CD4-positive, CD25-positive, alpha-beta regulatory T cell (primary cell): ENCODE measurements around the gene CHRNA1. TPM values are rescaled to one million over a fixed set of nuclear protein-coding genes. Genes with fewer than 3 reads are reported as not detected.
A peak's percentile ranks its signal among the peaks of the same experiment; 100 is the strongest.

Experiments
- ATAC-seq, 2 donors: fragments of 150-1000 bp; cut with Tn5 transposase; one replicate each; pipeline ENCODE4 v1.10.0; 2021; ENCODE audit warnings: low read depth in 2 of 2, moderate number of reproducible peaks in 2 of 2, moderate library complexity in 1 of 2
- DNase-seq, 3 donors: peaks; one replicate each; pipeline versions ENCODE4 v3.0.0 to v3.0.0-alpha.2; 2012 to 2022; ENCODE audit warnings: mixed read lengths in 1 of 3
- H3K27ac ChIP-seq: one replicate; pipeline ENCODE4 v1.7.0; 2013; ENCODE audit warnings: mild to moderate bottlenecking, low read length; ENCODE audit not compliant: insufficient read depth, poor library complexity, severe bottlenecking
- H3K27me3 ChIP-seq: one replicate; pipeline ENCODE4 v1.7.0; 2013; ENCODE audit warnings: low read length; ENCODE audit not compliant: control insufficient read depth, insufficient read depth
- H3K36me3 ChIP-seq: one replicate; pipeline ENCODE4 v1.7.0; 2013; ENCODE audit warnings: mild to moderate bottlenecking, low read length, moderate library complexity; ENCODE audit not compliant: control insufficient read depth, insufficient read depth
- H3K4me1 ChIP-seq: 2 replicates; pipeline ENCODE4 v1.7.0; 2013; ENCODE audit warnings: mild to moderate bottlenecking, low read length; ENCODE audit not compliant: insufficient read depth, control insufficient read depth, poor library complexity, severe bottlenecking
- H3K4me3 ChIP-seq: one replicate; pipeline ENCODE4 v1.7.0; 2013; ENCODE audit warnings: low read depth, mild to moderate bottlenecking, low read length, moderate library complexity
- H3K9me3 ChIP-seq, 2 experiments: 1 replicate in 1 of 2; 2 replicates in 1 of 2; pipeline ENCODE4 v1.7.0; 2013; ENCODE audit warnings: low read length in 2 of 2, mild to moderate bottlenecking in 1 of 2, moderate library complexity in 1 of 2; ENCODE audit not compliant: control insufficient read depth in 2 of 2
- H3K27ac Mint-ChIP-seq, 3 donors: one replicate each; pipeline ENCODE4 v1.8.0; 2020 to 2022; ENCODE audit warnings: mild to moderate bottlenecking in 3 of 3, mixed read lengths in 3 of 3, moderate library complexity in 2 of 3
- H3K27me3 Mint-ChIP-seq: one replicate; pipeline ENCODE4 v1.8.0; 2022; ENCODE audit warnings: mild to moderate bottlenecking, mixed read lengths
- H3K36me3 Mint-ChIP-seq: one replicate; pipeline ENCODE4 v1.8.0; 2020; ENCODE audit warnings: mixed read lengths
- H3K4me1 Mint-ChIP-seq, 4 donors: one replicate each; pipeline ENCODE4 v1.8.0; 2020 to 2022; ENCODE audit warnings: mixed read lengths in 4 of 4, mild to moderate bottlenecking in 1 of 4
- H3K4me3 Mint-ChIP-seq, 4 donors: one replicate each; pipeline ENCODE4 v1.8.0; 2020 to 2022; ENCODE audit warnings: mild to moderate bottlenecking in 4 of 4, mixed read lengths in 4 of 4, moderate library complexity in 3 of 4
- H3K9me3 Mint-ChIP-seq, 7 donors: one replicate each; pipeline ENCODE4 v1.8.0; 2020 to 2022; ENCODE audit warnings: mixed read lengths in 7 of 7, mild to moderate bottlenecking in 3 of 7, moderate library complexity in 2 of 7
- polyA plus RNA-seq, 4 donors: library from polyadenylated mRNA; unstranded; fragments of 300-500 nt; fragmentation: Illumina TruSeq; gene quantifications; one replicate each; pipeline ENCODE4 v1.2.3, GENCODE V29; 2021
- total RNA-seq: library from RNA; stranded (reverse); gene quantifications from one replicate; pipeline ENCODE4 v1.2.3, GENCODE V29; 2022

CHRNA1 gene
- total and polyA plus RNA-seq, 5 donors from 2014 or later: 0.25 to 0.68 (median 0.48) TPM; not detected in 1

- H3K27ac Mint-ChIP-seq: peak overlapping the region in 2 of 3 donors; percentile 97 to 99
These were observed 17.0 kb upstream of the CHRNA1 start for GRCh38 chr2:174781298-174781697.

GRCh38 chr2:174780856-174781255, 16.6 kb upstream of the CHRNA1 start:
- H3K27me3 Mint-ChIP-seq: peaks cover 5% of the 10 kb centered on the region
- peak overlapping the region in 2 of 3 donors; percentile 97 to 99 for H3K27ac Mint-ChIP-seq
- ATAC-seq: no peak
- no peaks in the 10 kb centered on the region for H3K36me3 Mint-ChIP-seq
- no peak overlapping the region for H3K4me3 Mint-ChIP-seq
- Histone ChIP-seq H3K4me1 (peaks cover 38% of the 10 kb centered on the region), H3K9me3 (no peaks in the 10 kb centered on the region), H3K27me3 (no peaks in the 10 kb centered on the region), H3K36me3 (no peaks in the 10 kb centered on the region), H3K27ac (no peak overlapping the region), H3K4me3 (no peak overlapping the region)
- no peaks in the 10 kb centered on the region for H3K9me3 Mint-ChIP-seq
- no peak for DNase-seq
- peaks cover 9 to 53% (median 27%) of the 10 kb centered on the region in 4 donors for H3K4me1 Mint-ChIP-seq

More at GRCh38 chr2:174781298-174781697, 17.0 kb upstream of the CHRNA1 start:
- H3K4me3 ChIP-seq: no peak overlapping the region
- no peaks in the 10 kb centered on the region for H3K9me3 Mint-ChIP-seq
- no peaks in the 10 kb centered on the region for H3K9me3 ChIP-seq
- no peak overlapping the region for H3K27ac ChIP-seq
- no peaks in the 10 kb centered on the region for H3K36me3 ChIP-seq
- peaks cover 9 to 48% (median 26%) of the 10 kb centered on the region in 4 donors for H3K4me1 Mint-ChIP-seq
- H3K36me3 Mint-ChIP-seq: no peaks in the 10 kb centered on the region
- H3K27me3 ChIP-seq: no peaks in the 10 kb centered on the region
- H3K27me3 Mint-ChIP-seq: peaks cover 5% of the 10 kb centered on the region
- ATAC-seq: no peak
- no peak for DNase-seq
- peaks cover 35% of the 10 kb centered on the region for H3K4me1 ChIP-seq
- no peak overlapping the region for H3K4me3 Mint-ChIP-seq

- Mint-ChIP-seq H3K9me3 (no peaks in the 10 kb centered on the region), H3K27me3 (no peaks in the 10 kb centered on the region), H3K4me3 (peak overlapping the region in 1 of 4 donors; percentile 24), H3K36me3 (no peaks in the 10 kb centered on the region), H3K27ac (peak overlapping the region in 2 of 3 donors; percentile 97 to 99), H3K4me1 (peaks cover 9 to 58% (median 27%) of the 10 kb centered on the region in 4 donors)
- no peak for ATAC-seq
- Histone ChIP-seq H3K4me3 (no peak overlapping the region), H3K9me3 (no peaks in the 10 kb centered on the region), H3K27me3 (no peaks in the 10 kb centered on the region), H3K27ac (no peak overlapping the region), H3K4me1 (peaks cover 42% of the 10 kb centered on the region), H3K36me3 (no peaks in the 10 kb centered on the region)
- no peak for DNase-seq
These were observed 16.0 kb upstream of the CHRNA1 start for GRCh38 chr2:174780191-174780840.

GRCh38 chr2:174779361-174779928, 15.2 kb upstream of the CHRNA1 start:
- no peaks in the 10 kb centered on the region for H3K27me3 Mint-ChIP-seq
- ATAC-seq (no peak), DNase-seq (no peak)
- no peaks in the 10 kb centered on the region for H3K36me3 Mint-ChIP-seq
- Histone ChIP-seq H3K4me1 (peaks cover 42% of the 10 kb centered on the region), H3K4me3 (no peak overlapping the region), H3K27ac (peak overlapping the region; percentile 26), H3K9me3 (no peaks in the 10 kb centered on the region), H3K27me3 (no peaks in the 10 kb centered on the region), H3K36me3 (no peaks in the 10 kb centered on the region)
- H3K27ac Mint-ChIP-seq: peak overlapping the region in 2 of 3 donors; percentile 97 to 99
- no peaks in the 10 kb centered on the region for H3K9me3 Mint-ChIP-seq
- peak overlapping the region in 2 of 4 donors; percentile 48 to 78 for H3K4me3 Mint-ChIP-seq
- H3K4me1 Mint-ChIP-seq: peaks cover 9 to 59% (median 29%) of the 10 kb centered on the region in 4 donors

- Mint-ChIP-seq H3K9me3 (no peaks in the 10 kb centered on the region), H3K36me3 (no peaks in the 10 kb centered on the region), H3K27me3 (no peaks in the 10 kb centered on the region), H3K4me3 (peak overlapping the region; percentile 44 to 78 (median 53)), H3K4me1 (peaks cover 9 to 59% (median 29%) of the 10 kb centered on the region in 4 donors), H3K27ac (peak overlapping the region; percentile 60 to 99 (median 97))
- H3K27ac ChIP-seq: peak overlapping the region; percentile 62
- peak; percentile 81 to 85 for ATAC-seq
- peaks cover 42% of the 10 kb centered on the region for H3K4me1 ChIP-seq
- peak; percentile 60 to 85 (median 85) for DNase-seq
- no peaks in the 10 kb centered on the region for H3K9me3 ChIP-seq
- no peaks in the 10 kb centered on the region for H3K27me3 ChIP-seq
- peak overlapping the region; percentile 7 for H3K4me3 ChIP-seq
- no peaks in the 10 kb centered on the region for H3K36me3 ChIP-seq
These were observed 14.1 kb upstream of the CHRNA1 start for GRCh38 chr2:174778085-174778981.

- Mint-ChIP-seq H3K27me3 (no peaks in the 10 kb centered on the region), H3K36me3 (no peaks in the 10 kb centered on the region), H3K4me3 (peak overlapping the region in 3 of 4 donors; percentile 48 to 78 (median 62)), H3K27ac (peak overlapping the region in 2 of 3 donors; percentile 97 to 99), H3K9me3 (no peaks in the 10 kb centered on the region), H3K4me1 (peaks cover 9 to 57% (median 29%) of the 10 kb centered on the region in 4 donors)
- peak overlapping the region; percentile 37 for H3K27ac ChIP-seq
- ATAC-seq (no peak), DNase-seq (no peak)
- H3K9me3 ChIP-seq: no peaks in the 10 kb centered on the region
- peaks cover 42% of the 10 kb centered on the region for H3K4me1 ChIP-seq
- H3K4me3 ChIP-seq: no peak overlapping the region
- no peaks in the 10 kb centered on the region for H3K27me3 ChIP-seq
- H3K36me3 ChIP-seq: no peaks in the 10 kb centered on the region
These were observed 13.2 kb upstream of the CHRNA1 start for GRCh38 chr2:174777347-174778084.

- Mint-ChIP-seq H3K36me3 (no peaks in the 10 kb centered on the region), H3K4me1 (peaks cover 9 to 62% (median 29%) of the 10 kb centered on the region in 4 donors)
These were observed 12.4 kb upstream of the CHRNA1 start for GRCh38 chr2:174776675-174777074.

More at GRCh38 chr2:174776675-174777074, 12.4 kb upstream of the CHRNA1 start:
- Histone ChIP-seq H3K4me1 (peaks cover 42% of the 10 kb centered on the region), H3K27ac (no peak overlapping the region), H3K27me3 (no peaks in the 10 kb centered on the region), H3K36me3 (no peaks in the 10 kb centered on the region), H3K4me3 (no peak overlapping the region), H3K9me3 (no peaks in the 10 kb centered on the region)
- ATAC-seq: no peak
- Mint-ChIP-seq H3K27ac (peak overlapping the region in 2 of 3 donors; percentile 97 to 99), H3K27me3 (no peaks in the 10 kb centered on the region), H3K4me3 (no peak overlapping the region), H3K9me3 (no peaks in the 10 kb centered on the region)
- no peak for DNase-seq
